NCI-H526 (cell line): ENCODE results near the gene TUBAL3.
A peak's percentile ranks its signal among the peaks of the same experiment; 100 is the strongest.

Experiments
- DNase-seq, 2 experiments: peaks; one replicate each; lab custom pipeline; 2025; lab: John Stamatoyannopoulos, UW

The TUBAL3 gene

DNA sequence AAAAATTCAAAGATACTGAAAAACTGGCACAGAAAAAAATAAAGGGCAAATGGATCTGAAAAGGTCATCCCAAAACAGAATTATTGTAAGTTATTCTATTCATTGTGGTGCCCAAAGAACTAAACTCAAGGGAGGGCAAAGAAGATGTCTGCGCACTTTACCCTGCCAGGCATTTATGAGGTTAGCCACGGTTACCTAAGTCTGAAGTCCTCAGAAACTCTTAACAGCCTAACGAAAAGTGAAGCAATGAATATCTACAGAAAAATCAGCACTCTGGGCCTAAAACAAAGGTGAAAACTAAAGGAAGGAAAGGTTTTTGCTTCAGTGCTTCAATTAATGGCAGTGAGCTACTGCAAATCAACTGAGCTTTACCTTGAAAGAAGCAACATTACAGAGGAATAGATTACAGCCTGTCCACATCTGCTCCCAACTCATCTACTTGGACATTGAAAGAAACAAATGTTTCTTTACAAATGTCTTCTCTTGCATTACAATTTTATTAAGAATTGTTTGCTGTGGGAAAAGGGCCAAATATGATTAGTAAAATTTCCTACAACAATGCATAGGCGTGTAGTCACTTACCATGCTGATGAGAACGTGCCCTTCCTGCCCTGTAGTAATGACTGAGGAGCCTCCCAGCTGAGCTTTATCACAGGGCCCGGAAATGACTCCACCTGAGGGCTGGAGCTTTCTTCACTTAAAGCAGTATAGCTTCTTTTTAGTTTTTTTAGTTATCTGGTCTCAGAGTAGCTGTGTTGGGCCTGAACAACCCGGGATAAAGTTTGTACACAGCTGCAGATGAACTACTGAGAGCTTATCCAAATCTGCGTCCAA is at the start of gene TUBAL3:
Gene TUBAL3, minus strand, starts transcription at position 621 of the 834 bp plus-strand sequence. Its CDS starts 36 bp downstream, at position 585.
- DNase-seq, result no peak

- DNase-seq, result no peak
Measured at GRCh38 chr10:5453749-5454489, 49.3 kb upstream of the TUBAL3 start.

DNA sequence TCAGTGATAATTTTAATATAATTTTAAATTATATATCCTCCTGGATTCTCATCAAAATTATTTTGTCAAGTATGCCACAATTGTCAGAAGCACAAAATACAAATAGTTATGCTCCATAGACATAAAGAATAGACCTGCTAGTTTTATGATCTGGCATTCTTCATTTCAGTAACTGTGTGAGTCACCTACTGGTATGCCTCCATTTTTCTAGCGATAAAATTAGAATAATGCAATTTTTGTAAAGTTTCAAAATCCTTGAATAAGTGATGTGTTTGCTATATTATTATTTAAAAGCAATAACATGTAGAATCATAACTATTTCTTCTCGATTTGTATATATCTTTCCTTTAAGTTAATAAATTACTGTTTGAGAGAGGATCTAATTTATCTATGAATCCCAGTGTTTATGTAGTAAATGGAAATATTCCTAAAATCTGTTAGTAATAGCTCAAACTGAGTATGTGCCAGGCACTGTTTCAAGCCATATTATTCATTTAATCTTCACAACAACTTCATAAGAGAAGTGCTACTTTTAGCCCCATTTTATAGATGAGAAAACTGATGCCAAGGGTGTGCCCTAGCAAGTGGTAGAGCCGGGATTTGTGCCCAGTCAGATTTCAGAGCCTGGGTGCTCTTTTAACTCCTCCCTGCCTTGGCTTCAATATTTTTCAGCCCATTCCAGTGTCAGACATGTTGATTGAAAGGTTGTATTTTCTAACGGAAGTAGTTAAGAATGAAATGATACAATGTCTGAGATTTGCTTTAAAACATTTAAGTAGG is 46.2 kb upstream of the TUBAL3 start:
- no peak for DNase-seq

DNA sequence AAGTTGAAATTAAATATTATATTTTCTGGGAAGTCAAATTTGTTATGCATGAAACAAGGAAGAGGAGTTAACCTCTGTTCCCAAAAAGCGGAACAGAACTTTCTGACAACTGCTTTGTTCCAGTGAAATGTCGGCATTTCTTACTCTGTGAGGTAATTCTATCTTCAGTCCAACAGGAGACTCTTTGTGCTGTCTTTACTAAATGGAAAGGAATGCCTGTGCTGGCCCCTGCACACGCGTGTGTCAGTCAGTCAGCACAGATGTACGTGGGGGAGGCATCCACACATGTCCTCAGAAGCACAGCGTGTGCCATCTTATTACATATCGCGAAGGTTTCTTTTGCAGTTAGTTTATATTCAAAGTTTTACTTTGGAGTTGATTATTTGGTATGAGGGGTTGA is 45.2 kb upstream of the TUBAL3 start:
- DNase-seq, result no peak

DNA sequence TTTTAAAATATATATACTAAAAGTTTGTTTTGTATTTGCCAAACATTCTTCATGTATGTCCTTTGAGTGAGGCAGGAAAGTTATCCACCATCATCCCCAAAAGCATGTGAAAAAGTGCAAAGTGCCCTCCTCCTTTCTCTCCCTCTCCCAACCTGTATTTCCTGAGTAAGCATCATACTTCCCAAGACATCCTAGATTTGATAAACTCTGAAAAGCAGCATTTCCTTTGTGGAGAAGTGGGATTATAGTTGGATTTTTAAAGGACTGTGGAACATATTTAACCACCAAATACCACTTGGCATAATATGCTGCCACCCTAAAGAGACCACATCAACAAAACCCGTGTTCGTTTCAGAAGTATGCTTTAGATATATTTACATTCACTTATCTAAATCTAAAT is 44.6 kb upstream of the TUBAL3 start:
- DNase-seq, result no peak

DNA sequence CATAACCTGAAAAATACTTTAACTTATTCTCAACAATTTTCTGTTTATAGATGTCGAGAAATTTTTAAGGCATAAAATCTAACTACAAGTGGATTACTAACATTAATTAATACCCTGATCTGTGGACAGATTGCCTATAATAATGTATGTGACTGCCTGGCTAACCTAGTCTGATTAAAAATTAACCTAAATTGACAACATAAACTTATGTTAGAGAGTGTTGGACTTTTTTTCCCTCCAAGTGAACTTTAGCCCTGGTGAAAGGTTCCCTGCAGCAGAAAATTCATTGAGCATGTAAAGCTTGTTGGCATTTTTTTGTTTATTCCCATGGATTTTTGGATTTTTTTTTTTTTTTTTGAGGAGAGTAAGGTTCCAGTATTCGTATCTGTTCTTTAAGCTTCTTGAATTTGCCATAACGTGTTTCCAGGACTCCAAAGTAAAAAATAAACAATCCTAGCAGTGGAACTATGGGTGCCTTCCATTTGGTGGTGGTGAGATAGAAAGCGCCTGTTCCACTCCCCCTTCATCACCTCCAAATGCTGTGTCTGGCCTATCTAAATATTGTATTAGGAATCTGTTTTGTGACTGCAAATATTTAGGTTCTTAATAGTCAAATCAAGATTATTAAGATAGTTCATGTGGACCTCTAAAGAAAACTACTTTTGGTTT is 43.8 kb upstream of the TUBAL3 start:
- no peak for DNase-seq

DNA sequence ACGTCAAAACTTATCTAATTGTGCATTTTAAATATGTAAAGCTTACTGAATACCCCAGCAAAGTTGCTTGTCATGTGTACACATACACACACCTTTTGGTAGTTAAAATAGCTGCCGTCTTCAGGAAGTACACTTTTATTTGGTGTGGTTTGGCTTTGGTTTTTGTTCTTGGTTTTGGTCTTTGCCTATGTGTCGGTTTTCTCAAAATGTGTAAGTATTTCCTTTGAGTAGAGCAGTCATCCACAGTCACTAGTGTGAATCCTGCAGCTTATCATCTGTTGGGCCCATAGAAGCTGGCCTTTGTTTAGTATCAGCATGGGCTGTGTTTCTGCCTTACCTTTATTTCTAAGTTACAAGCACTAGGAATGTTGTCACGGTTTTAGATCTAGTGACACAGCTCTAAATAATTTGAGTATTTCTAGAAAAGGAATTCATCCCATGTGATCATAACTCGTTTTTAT is 43.0 kb upstream of the TUBAL3 start:
- DNase-seq, result no peak

GRCh38 chr10:5447056-5447455 is 42.4 kb upstream of the TUBAL3 start:
- DNase-seq, result no peak

DNA sequence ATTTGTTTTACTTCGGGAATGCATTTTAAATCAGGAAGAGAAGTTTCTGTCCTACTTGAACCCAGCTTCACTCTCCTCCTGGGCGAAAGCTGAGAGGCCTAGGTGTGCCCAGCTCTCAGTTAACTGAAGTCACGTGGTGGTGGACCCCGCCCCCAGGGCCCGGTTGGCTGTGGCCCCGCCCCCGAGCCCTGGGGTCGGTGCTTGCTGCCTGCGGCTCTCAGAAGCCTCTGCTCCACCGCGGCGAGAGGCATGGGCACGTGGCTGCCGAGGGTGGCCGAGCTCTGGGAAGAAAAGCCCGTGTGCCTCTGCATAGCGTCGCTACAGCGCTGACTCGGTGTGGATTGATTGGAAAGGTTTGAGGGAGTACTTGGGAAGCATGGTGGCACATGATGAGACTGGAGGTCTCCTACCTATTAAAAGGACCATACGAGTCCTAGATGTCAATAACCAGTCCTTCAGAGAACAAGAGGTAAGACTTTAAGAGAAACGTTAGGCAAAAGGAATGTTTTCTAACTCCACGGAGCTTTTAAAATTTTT is 41.8 kb upstream of the TUBAL3 start:
- DNase-seq, result peak; percentile 67 to 88

GRCh38 chr10:5445006-5445405 is 40.4 kb upstream of the TUBAL3 start:
- DNase-seq, result no peak

DNA sequence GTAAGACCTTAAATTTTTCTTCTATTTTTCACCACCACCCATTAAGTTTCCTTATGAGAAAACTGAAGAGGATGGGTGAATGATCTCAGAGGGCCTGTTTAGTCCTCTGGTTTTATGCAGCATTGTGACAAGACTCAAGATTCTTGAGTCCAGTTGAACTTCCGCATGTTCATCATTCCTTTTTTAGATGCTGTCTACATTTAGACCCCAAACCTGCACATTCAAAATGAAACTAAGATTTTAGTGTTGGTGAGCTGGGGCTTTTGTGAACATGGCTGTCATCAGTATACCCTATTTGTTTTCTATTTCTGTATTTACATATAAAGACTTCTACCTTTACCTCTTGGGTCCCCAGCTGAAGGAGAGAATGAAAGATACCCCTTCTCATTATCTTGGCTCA is 38.8 kb upstream of the TUBAL3 start:
- DNase-seq, result no peak

GRCh38 chr10:5442990-5443370 is 38.4 kb upstream of the TUBAL3 start:
- DNase-seq, result no peak

- peak; percentile 20 to 68 for DNase-seq
Measured at GRCh38 chr10:5442065-5442989, 37.7 kb upstream of the TUBAL3 start.

- DNase-seq, result no peak
Measured at GRCh38 chr10:5441106-5441505, 36.5 kb upstream of the TUBAL3 start.

- no peak for DNase-seq
Measured at GRCh38 chr10:5440206-5440605, 35.6 kb upstream of the TUBAL3 start.

GRCh38 chr10:5435328-5435727 is 30.7 kb upstream of the TUBAL3 start:
- no peak for DNase-seq

- DNase-seq, result peak; percentile 7 to 59
Measured at GRCh38 chr10:5434017-5434753, 29.6 kb upstream of the TUBAL3 start.

DNA sequence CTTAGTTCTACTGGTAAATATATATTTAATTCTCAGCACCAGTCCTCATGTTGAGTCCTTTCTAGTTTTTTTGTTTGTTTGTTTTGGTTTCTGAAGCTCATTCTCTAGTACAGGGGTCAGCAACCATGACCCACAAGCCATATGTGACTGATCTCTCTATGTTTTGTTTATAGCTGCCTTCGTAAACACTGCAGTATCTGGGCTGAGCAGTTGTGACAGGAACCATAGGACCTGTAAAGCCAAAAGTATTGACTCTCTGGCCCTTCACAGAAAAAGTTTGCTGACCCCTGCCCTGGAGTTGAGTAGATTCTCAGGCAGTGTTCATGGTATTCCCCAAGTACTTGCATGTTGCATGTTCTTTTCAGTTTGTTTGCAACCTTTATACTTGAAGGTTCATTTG is 28.6 kb upstream of the TUBAL3 start:
- no peak for DNase-seq

- DNase-seq, result no peak
Measured at GRCh38 chr10:5428133-5428532, 23.5 kb upstream of the TUBAL3 start.

- no peak for DNase-seq
Measured at GRCh38 chr10:5424751-5425150, 20.1 kb upstream of the TUBAL3 start.
